Fibroblast of lung (primary cell): ENCODE data around the gene IFI27. TPM values are rescaled to one million over a fixed set of nuclear protein-coding genes. Genes with fewer than 3 reads are reported as not detected.

Experiments
- DNase-seq, 2 donors: peaks; one replicate each; pipeline versions ENCODE4 v3.0.0 to v3.0.0-alpha.2; 2010; ENCODE audit warnings: low read depth in 2 of 2
- H2AFZ ChIP-seq: 2 replicates; pipeline ENCODE4 v1.5.1; 2012; ENCODE audit warnings: low read length, control low read depth, inconsistent platforms
- H3K27ac ChIP-seq: 2 replicates; pipeline ENCODE4 v1.5.1; 2011; ENCODE audit warnings: low read length, control low read depth; ENCODE audit not compliant: insufficient read depth
- H3K27me3 ChIP-seq: 2 replicates; pipeline ENCODE4 v1.5.1; 2011; ENCODE audit warnings: mild to moderate bottlenecking, low read length; ENCODE audit not compliant: control insufficient read depth, insufficient read depth
- H3K36me3 ChIP-seq: 2 replicates; pipeline ENCODE4 v1.5.1; 2011; ENCODE audit warnings: low read length; ENCODE audit not compliant: control insufficient read depth, insufficient read depth
- H3K4me1 ChIP-seq: 2 replicates; pipeline ENCODE4 v1.5.1; 2011; ENCODE audit warnings: low read length; ENCODE audit not compliant: control insufficient read depth, insufficient read depth; ENCODE audit errors: extremely low read depth
- H3K4me2 ChIP-seq: 2 replicates; pipeline ENCODE4 v1.5.1; 2011; ENCODE audit warnings: low read length, control low read depth; ENCODE audit not compliant: insufficient read depth; ENCODE audit errors: extremely low read depth
- H3K4me3 ChIP-seq, 4 experiments: fragments of 200-600 bp in 1 of 4; sonication (generic) in 1 of 4; replicated peaks in 1 of 4; 2 replicates each; pipeline ENCODE4 v1.5.1; 2011 to 2016; ENCODE audit warnings: low read length in 4 of 4, low read depth in 3 of 4, mild to moderate bottlenecking in 3 of 4, control low read depth in 2 of 4, inconsistent platforms in 1 of 4, mixed read lengths in 1 of 4; ENCODE audit not compliant: insufficient read depth in 1 of 4; ENCODE audit errors: control extremely low read depth in 1 of 4
- H3K79me2 ChIP-seq: 2 replicates; pipeline ENCODE4 v1.5.1; 2012; ENCODE audit warnings: mild to moderate bottlenecking, low read length, inconsistent platforms; ENCODE audit not compliant: control insufficient read depth, insufficient read depth
- H3K9ac ChIP-seq: 2 replicates; pipeline ENCODE4 v1.5.1; 2011; ENCODE audit warnings: mild to moderate bottlenecking, low read length, control low read depth; ENCODE audit not compliant: insufficient read depth
- H3K9me3 ChIP-seq: 2 replicates; pipeline ENCODE4 v1.5.1; 2012; ENCODE audit warnings: low read depth, low read length; ENCODE audit not compliant: control insufficient read depth, insufficient read depth
- H4K20me1 ChIP-seq: 2 replicates; pipeline ENCODE4 v1.5.1; 2011; ENCODE audit warnings: low read length; ENCODE audit not compliant: control insufficient read depth, insufficient read depth; ENCODE audit errors: extremely low read depth
- CTCF ChIP-seq, 2 donors: IDR thresholded peaks in 1 of 2; conservative IDR thresholded peaks in 1 of 2; 1 replicate in 1 of 2; 2 replicates in 1 of 2; pipeline ENCODE4 v1.5.1; 2011 to 2012; ENCODE audit warnings: low read length in 2 of 2, control low read depth in 1 of 2, inconsistent platforms in 1 of 2, low read depth in 1 of 2, mild to moderate bottlenecking in 1 of 2
- EZH2 ChIP-seq: IDR thresholded peaks from 2 replicates; pipeline ENCODE4 v1.5.1; 2012; ENCODE audit warnings: low read length, control low read depth, mild to moderate bottlenecking; ENCODE audit errors: missing control alignments
- polyA plus RNA-seq, 2 donors: library from polyadenylated mRNA; depleted of rRNA in 1 of 2; stranded (reverse) in 1 of 2; unstranded in 1 of 2; fragments of >200 nt; gene quantifications; 2 replicates each; pipeline ENCODE4 v1.2.1, GENCODE V29; 2011 to 2012; ENCODE audit warnings: missing spikeins in 1 of 2
- total RNA-seq: library from RNA; depleted of rRNA; stranded (reverse); fragments of >200 nt; gene quantifications from 2 replicates; pipeline ENCODE4 v1.2.1, GENCODE V29; 2014

Gene IFI27
- total and polyA plus RNA-seq, 2 donors (not counting 1 experiment from before 2014, with no cell fraction given), result 7.9 to 32.2 TPM

- DNase-seq, result no peak
- Histone ChIP-seq H3K9ac (no peak overlapping the region), H3K4me1 (no peaks in the 10 kb centered on the region), H4K20me1 (no peaks in the 10 kb centered on the region), H3K27ac (no peak overlapping the region), H3K36me3 (no peaks in the 10 kb centered on the region), H3K9me3 (no peaks in the 10 kb centered on the region), H3K4me3 (no peak overlapping the region), H3K4me2 (no peak overlapping the region), H3K79me2 (no peaks in the 10 kb centered on the region), H3K27me3 (no peaks in the 10 kb centered on the region), H2AFZ (no peak overlapping the region)
- no peak for TF ChIP-seq EZH2
These were observed 31.7 kb downstream of the IFI27 start for GRCh38 chr14:94142247-94142646.

DNA sequence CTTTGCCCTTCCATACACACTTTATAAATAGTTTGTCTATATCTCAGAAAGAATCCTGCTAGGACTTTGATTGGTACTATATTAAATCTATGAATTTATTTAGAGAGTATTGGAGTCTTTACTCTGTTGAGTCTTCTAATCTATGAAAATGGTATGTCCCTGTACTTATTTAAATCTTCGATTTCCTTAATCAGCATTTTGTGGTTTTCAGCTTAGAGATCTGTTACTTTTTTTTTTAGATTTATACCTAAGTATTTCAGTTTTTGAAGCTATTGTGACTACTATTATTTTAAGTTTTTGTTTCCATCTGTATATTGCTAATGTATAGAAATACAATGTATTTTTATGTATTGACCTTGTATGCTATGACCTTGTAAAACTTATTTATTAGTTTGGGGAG is 32.3 kb downstream of the IFI27 start:
- Histone ChIP-seq H3K9me3 (no peaks in the 10 kb centered on the region), H3K4me1 (no peaks in the 10 kb centered on the region), H4K20me1 (no peaks in the 10 kb centered on the region), H3K4me2 (no peak overlapping the region), H3K27me3 (no peaks in the 10 kb centered on the region), H3K4me3 (no peak overlapping the region), H3K9ac (no peak overlapping the region), H3K36me3 (no peaks in the 10 kb centered on the region), H2AFZ (no peak overlapping the region), H3K79me2 (no peaks in the 10 kb centered on the region), H3K27ac (no peak overlapping the region)
- TF ChIP-seq CTCF (conservative IDR thresholded peaks at IDR 0.05 in 1 of 2, IDR thresholded peaks at IDR 0.05 in 1 of 2; ENCODE audit: low read depth in 1 of 2, low read length in 2 of 2) (no peak), EZH2 (no peak)
- DNase-seq, result no peak

- TF ChIP-seq EZH2, result no peak
- TF ChIP-seq CTCF (conservative IDR thresholded peaks at IDR 0.05 in 1 of 2, IDR thresholded peaks at IDR 0.05 in 1 of 2; ENCODE audit: low read depth in 1 of 2, low read length in 2 of 2), result peak; percentile 11 to 33
- no peak overlapping the region for H3K9ac ChIP-seq
- no peak overlapping the region for H3K27ac ChIP-seq
- H3K9me3 ChIP-seq, result no peaks in the 10 kb centered on the region
- no peaks in the 10 kb centered on the region for H3K4me1 ChIP-seq
- H2AFZ ChIP-seq, result no peak overlapping the region
- H3K36me3 ChIP-seq, result no peaks in the 10 kb centered on the region
- H3K4me3 ChIP-seq, result no peak overlapping the region
- no peaks in the 10 kb centered on the region for H4K20me1 ChIP-seq
- H3K4me2 ChIP-seq, result no peak overlapping the region
- H3K79me2 ChIP-seq, result no peaks in the 10 kb centered on the region
- H3K27me3 ChIP-seq, result no peaks in the 10 kb centered on the region
- no peak for DNase-seq
These were observed 32.7 kb downstream of the IFI27 start for GRCh38 chr14:94143239-94143638.
